SK-N-SH (cell line): ENCODE results near the gene ARHGEF19. TPM values are rescaled to one million over a fixed set of nuclear protein-coding genes. Genes with fewer than 3 reads are reported as not detected.
A peak's percentile ranks its signal among the peaks of the same experiment; 100 is the strongest.
"Not testable (repeated sequence)": the region's sequence is repeated elsewhere in the genome, so short reads cannot be mapped to it uniquely, and the experiment has no call there.

Experiments
- CTCF ChIA-PET: fragments of 300-600, 350-600 bp; formaldehyde crosslinking; extraction: SDS; loops from one replicate; lab custom pipeline; 2021; lab: Yijun Ruan, JAX
- POLR2A ChIA-PET: fragments of 350-600 bp; sonication (Branson Sonifier 250); formaldehyde crosslinking; extraction: SDS; loops from one replicate; lab custom pipeline; 2020; ENCODE audit warnings: antibody characterized with exemption, inconsistent platforms; lab: Yijun Ruan, JAX
- DNase-seq: peaks from one replicate; pipeline ENCODE4 v3.0.0; 2012
- H2AFZ ChIP-seq: fragments of 200-600 bp; sonication (generic); 2 replicates; pipeline ENCODE4 v1.8.1; 2016; ENCODE audit warnings: antibody characterized with exemption, mild to moderate bottlenecking, low read depth
- H3F3A ChIP-seq: fragments of 200-600 bp; sonication (generic); replicated peaks from 2 replicates; pipeline ENCODE3; 2016; ENCODE audit warnings: antibody characterized with exemption, mild to moderate bottlenecking; ENCODE audit not compliant: insufficient read depth
- H3K27ac ChIP-seq, 2 experiments: fragments of 200-500 bp in 1 of 2; fragments of 200-600 bp in 1 of 2; sonication (Bioruptor generic) in 1 of 2; sonication (generic), shearing (Covaris generic) in 1 of 2; 2 replicates each; pipeline versions ENCODE4 v1.5.1 to v1.6.1; 2014 to 2016; ENCODE audit warnings: low read depth in 2 of 2, inconsistent platforms in 1 of 2, low read length in 1 of 2, mild to moderate bottlenecking in 1 of 2, mixed read lengths in 1 of 2
- H3K27me3 ChIP-seq: fragments of 200-600 bp; sonication (generic), shearing (Covaris generic); 2 replicates; pipeline ENCODE4 v1.6.1; 2016; ENCODE audit warnings: mixed run types; ENCODE audit not compliant: insufficient read depth
- H3K36me3 ChIP-seq, 2 experiments: fragments of 200-500 bp in 1 of 2; fragments of 200-600 bp in 1 of 2; sonication (Bioruptor generic) in 1 of 2; sonication (generic) in 1 of 2; replicated peaks in 1 of 2; 2 replicates each; pipeline versions ENCODE3 to v1.5.1; 2014 to 2016; ENCODE audit warnings: low read length in 1 of 2, mild to moderate bottlenecking in 1 of 2; ENCODE audit not compliant: insufficient read depth in 2 of 2, control insufficient read depth in 1 of 2
- H3K4me1 ChIP-seq, 2 experiments: fragments of 200-500 bp in 1 of 2; fragments of 200-600 bp in 1 of 2; sonication (Bioruptor generic) in 1 of 2; sonication (generic), shearing (Covaris generic) in 1 of 2; 2 replicates each; pipeline versions ENCODE4 v1.5.1 to v1.6.1; 2014 to 2016; ENCODE audit warnings: low read depth in 1 of 2, low read length in 1 of 2, mixed run types in 1 of 2; ENCODE audit not compliant: insufficient read depth in 2 of 2, control insufficient read depth in 1 of 2
- H3K4me2 ChIP-seq: fragments of 200-600 bp; sonication (generic), shearing (Covaris generic); 2 replicates; pipeline ENCODE4 v1.6.1; 2017; ENCODE audit warnings: mixed run types
- H3K4me3 ChIP-seq, 2 experiments: fragments of 200-500 bp in 1 of 2; fragments of 200-600 bp in 1 of 2; sonication (Bioruptor generic) in 1 of 2; sonication (generic), shearing (Covaris generic) in 1 of 2; 2 replicates each; pipeline versions ENCODE4 v1.5.1 to v1.8.1; 2014 to 2016; ENCODE audit warnings: low read depth in 2 of 2, inconsistent platforms in 1 of 2, low read length in 1 of 2, mild to moderate bottlenecking in 1 of 2, mixed read lengths in 1 of 2, moderate library complexity in 1 of 2
- H3K79me2 ChIP-seq: fragments of 200-600 bp; sonication (generic); 2 replicates; pipeline ENCODE4 v1.8.1; 2017; ENCODE audit warnings: mild to moderate bottlenecking; ENCODE audit not compliant: insufficient read depth
- H3K9ac ChIP-seq: fragments of 200-600 bp; sonication (generic); 2 replicates; pipeline ENCODE4 v1.6.1; 2017; ENCODE audit warnings: mixed run types
- H3K9me2 ChIP-seq: fragments of 200-600 bp; sonication (generic); 2 replicates; pipeline ENCODE4 v1.6.1; 2017; ENCODE audit warnings: mixed run types
- H3K9me3 ChIP-seq: fragments of 200-600 bp; sonication (generic); 2 replicates; pipeline ENCODE4 v1.6.1; 2017; ENCODE audit warnings: mixed run types, mild to moderate bottlenecking, moderate library complexity
- H4K20me1 ChIP-seq: fragments of 200-600 bp; sonication (generic); 2 replicates; pipeline ENCODE4 v1.6.1; 2017; ENCODE audit warnings: mild to moderate bottlenecking, mixed run types; ENCODE audit not compliant: insufficient read depth
- ELF1 ChIP-seq: IDR thresholded peaks from 2 replicates; pipeline ENCODE4 v1.4.0; 2012
- EP300 ChIP-seq, 2 experiments: IDR thresholded peaks; 2 replicates each; pipeline versions ENCODE4 v1.4.0 to v1.6.1; 2012; ENCODE audit warnings: borderline replicate concordance in 1 of 2, low read depth in 1 of 2, low read length in 1 of 2
- EZH2phosphoT487 ChIP-seq: fragments of 200-600 bp; sonication (generic); IDR thresholded peaks from 2 replicates; pipeline ENCODE4 v1.6.1; 2017; ENCODE audit warnings: low read depth, mixed run types, mild to moderate bottlenecking, antibody characterized with exemption, moderate library complexity, borderline replicate concordance
- JUND ChIP-seq: IDR thresholded peaks from 2 replicates; pipeline ENCODE4 v1.4.0; 2012
- MXI1 ChIP-seq: IDR thresholded peaks from 2 replicates; pipeline ENCODE4 v1.6.1; 2012; ENCODE audit warnings: mild to moderate bottlenecking, low read depth, low read length, improper control_type of control experiment
- NFIC ChIP-seq: IDR thresholded peaks from 2 replicates; pipeline ENCODE4 v1.4.0; 2012; ENCODE audit warnings: borderline replicate concordance
- POLR2AphosphoS5 ChIP-seq: IDR thresholded peaks from 2 replicates; pipeline ENCODE4 v1.6.1; 2012; ENCODE audit warnings: low read depth, low read length
- RAD21 ChIP-seq: IDR thresholded peaks from 2 replicates; pipeline ENCODE4 v1.6.1; 2012; ENCODE audit warnings: mild to moderate bottlenecking, low read length
- RFX5 ChIP-seq: IDR thresholded peaks from 2 replicates; pipeline ENCODE4 v1.6.1; 2012; ENCODE audit warnings: mild to moderate bottlenecking, improper control_type of control experiment, low read length
- SIN3A ChIP-seq: IDR thresholded peaks from 2 replicates; pipeline ENCODE4 v1.6.1; 2012; ENCODE audit warnings: low read depth, mild to moderate bottlenecking, low read length, moderate library complexity, borderline replicate concordance
- SMC3 ChIP-seq: IDR thresholded peaks from 2 replicates; pipeline ENCODE4 v1.6.1; 2012; ENCODE audit warnings: low read depth, low read length, improper control_type of control experiment
- TCF12 ChIP-seq: IDR thresholded peaks from 2 replicates; pipeline ENCODE4 v1.4.0; 2012
- YY1 ChIP-seq: IDR thresholded peaks from 2 replicates; pipeline ENCODE4 v1.4.0; 2012; ENCODE audit warnings: low read depth, mild to moderate bottlenecking
- ZBTB33 ChIP-seq: IDR thresholded peaks from 2 replicates; pipeline ENCODE4 v1.4.0; 2012; ENCODE audit warnings: low read depth, borderline replicate concordance
- WGBS: methylation state at CpG from one replicate; pipeline ENCODE4 v1.1.6; 2017; ENCODE audit warnings: low lambda C conversion rate; 5-methylcytosine and 5-hydroxymethylcytosine counted together
- polyA plus RNA-seq, 3 experiments: library from polyadenylated mRNA; depleted of rRNA; stranded (reverse); fragments of >200 nt; gene quantifications; 2 replicates each; pipeline ENCODE4 v1.2.3, GENCODE V29; 2012
- TF ChIP-seq, protein P1 (sequence below): fragments of 150-350 bp; IDR thresholded peaks from 2 replicates; pipeline ENCODE4 v1.6.1; 2016; ENCODE audit warnings: mild to moderate bottlenecking, low read depth, low read length
- TF ChIP-seq, protein P2 (sequence below): IDR thresholded peaks from 2 replicates; pipeline ENCODE4 v1.4.0; 2012; ENCODE audit warnings: low read depth
- TF ChIP-seq, protein P3 (sequence below): IDR thresholded peaks from 2 replicates; pipeline ENCODE4; 2012

Gene ARHGEF19
- polyA plus RNA-seq, 1 of the 3 experiments (the other 2 are of a cell fraction) = 11.5 TPM

GRCh38 chr1:16168622-16169360 lies 43.7 kb downstream of the ARHGEF19 start:
- Histone ChIP-seq H4K20me1 (no peaks in the 10 kb centered on the region), H3K79me2 (no peaks in the 10 kb centered on the region), H3K27ac (no peak overlapping the region), H3K4me2 (no peak overlapping the region), H2AFZ (no peak overlapping the region), H3K9me2 (no peaks in the 10 kb centered on the region), H3F3A (peaks cover 11% of the 10 kb centered on the region), H3K9me3 (no peaks in the 10 kb centered on the region), H3K4me1 (peaks cover 10 to 14% of the 10 kb centered on the region in 2 experiments; a peak in 3 of 4 replicates), H3K4me3 (no peak overlapping the region), H3K9ac (no peak overlapping the region), H3K36me3 (no peaks in the 10 kb centered on the region), H3K27me3 (no peaks in the 10 kb centered on the region)
- no peak for DNase-seq
- CTCF ChIA-PET = interaction anchor here (0.6 to 2.9 kb wide), 7 partner anchors 10 to 194 kb away, joined by 3 to 16 read pairs (median 4); partner anchors contain the start of gene FAM131C
- 94% methylated on average over 12 of the region's 13 CpGs for WGBS
- TF ChIP-seq TCF12 = no peak
- no peak for TF ChIP-seq EZH2phosphoT487
- no peak for TF ChIP-seq ELF1
- TF ChIP-seq, protein P1, sequence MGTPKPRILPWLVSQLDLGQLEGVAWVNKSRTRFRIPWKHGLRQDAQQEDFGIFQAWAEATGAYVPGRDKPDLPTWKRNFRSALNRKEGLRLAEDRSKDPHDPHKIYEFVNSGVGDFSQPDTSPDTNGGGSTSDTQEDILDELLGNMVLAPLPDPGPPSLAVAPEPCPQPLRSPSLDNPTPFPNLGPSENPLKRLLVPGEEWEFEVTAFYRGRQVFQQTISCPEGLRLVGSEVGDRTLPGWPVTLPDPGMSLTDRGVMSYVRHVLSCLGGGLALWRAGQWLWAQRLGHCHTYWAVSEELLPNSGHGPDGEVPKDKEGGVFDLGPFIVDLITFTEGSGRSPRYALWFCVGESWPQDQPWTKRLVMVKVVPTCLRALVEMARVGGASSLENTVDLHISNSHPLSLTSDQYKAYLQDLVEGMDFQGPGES = no peak
- TF ChIP-seq NFIC = no peak
- no peak for TF ChIP-seq JUND
- no peak for TF ChIP-seq YY1
- no peak for TF ChIP-seq RAD21
- no peak for TF ChIP-seq MXI1
- TF ChIP-seq EP300 (IDR thresholded peaks at IDR 0.05; ENCODE audit: borderline replicate concordance in 1 of 2, low read depth in 1 of 2, low read length in 1 of 2) = no peak
- TF ChIP-seq, protein P2, sequence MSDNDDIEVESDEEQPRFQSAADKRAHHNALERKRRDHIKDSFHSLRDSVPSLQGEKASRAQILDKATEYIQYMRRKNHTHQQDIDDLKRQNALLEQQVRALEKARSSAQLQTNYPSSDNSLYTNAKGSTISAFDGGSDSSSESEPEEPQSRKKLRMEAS = no peak
- TF ChIP-seq ZBTB33 = no peak
- TF ChIP-seq RFX5 = no peak
- TF ChIP-seq SMC3 = no peak
- TF ChIP-seq SIN3A = no peak
- TF ChIP-seq POLR2AphosphoS5 = no peak
- TF ChIP-seq, protein P3, sequence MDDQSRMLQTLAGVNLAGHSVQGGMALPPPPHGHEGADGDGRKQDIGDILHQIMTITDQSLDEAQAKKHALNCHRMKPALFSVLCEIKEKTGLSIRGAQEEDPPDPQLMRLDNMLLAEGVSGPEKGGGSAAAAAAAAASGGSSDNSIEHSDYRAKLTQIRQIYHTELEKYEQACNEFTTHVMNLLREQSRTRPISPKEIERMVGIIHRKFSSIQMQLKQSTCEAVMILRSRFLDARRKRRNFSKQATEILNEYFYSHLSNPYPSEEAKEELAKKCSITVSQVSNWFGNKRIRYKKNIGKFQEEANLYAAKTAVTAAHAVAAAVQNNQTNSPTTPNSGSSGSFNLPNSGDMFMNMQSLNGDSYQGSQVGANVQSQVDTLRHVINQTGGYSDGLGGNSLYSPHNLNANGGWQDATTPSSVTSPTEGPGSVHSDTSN = no peak
- POLR2A ChIA-PET = no interaction called here

GRCh38 chr1:16168144-16168495 lies 44.3 kb downstream of the ARHGEF19 start:
- H3K79me2 ChIP-seq, H3K9me3 ChIP-seq, H3K27ac ChIP-seq, H3K36me3 ChIP-seq, H3K4me1 ChIP-seq, DNase-seq, H3K9ac ChIP-seq, H4K20me1 ChIP-seq, H3K4me2 ChIP-seq, H3K9me2 ChIP-seq, H2AFZ ChIP-seq, H3K27me3 ChIP-seq, POLR2A ChIA-PET: not testable (repeated sequence)
- peaks cover 15% of the 10 kb centered on the region for H3F3A ChIP-seq
- CTCF ChIA-PET = interaction anchor here (0.6 to 2.9 kb wide), 6 partner anchors 18 to 195 kb away, joined by 3 to 16 read pairs (median 4); partner anchors contain the start of gene FAM131C
- 79% methylated on average over 10 of the region's 10 CpGs for WGBS
- peak overlapping the region in 1 of 2 experiments; percentile 49; a peak in 2 of 4 replicates for H3K4me3 ChIP-seq
